ENCODE measurements around the gene IFNLR1.

The IFNLR1 gene

DNA sequence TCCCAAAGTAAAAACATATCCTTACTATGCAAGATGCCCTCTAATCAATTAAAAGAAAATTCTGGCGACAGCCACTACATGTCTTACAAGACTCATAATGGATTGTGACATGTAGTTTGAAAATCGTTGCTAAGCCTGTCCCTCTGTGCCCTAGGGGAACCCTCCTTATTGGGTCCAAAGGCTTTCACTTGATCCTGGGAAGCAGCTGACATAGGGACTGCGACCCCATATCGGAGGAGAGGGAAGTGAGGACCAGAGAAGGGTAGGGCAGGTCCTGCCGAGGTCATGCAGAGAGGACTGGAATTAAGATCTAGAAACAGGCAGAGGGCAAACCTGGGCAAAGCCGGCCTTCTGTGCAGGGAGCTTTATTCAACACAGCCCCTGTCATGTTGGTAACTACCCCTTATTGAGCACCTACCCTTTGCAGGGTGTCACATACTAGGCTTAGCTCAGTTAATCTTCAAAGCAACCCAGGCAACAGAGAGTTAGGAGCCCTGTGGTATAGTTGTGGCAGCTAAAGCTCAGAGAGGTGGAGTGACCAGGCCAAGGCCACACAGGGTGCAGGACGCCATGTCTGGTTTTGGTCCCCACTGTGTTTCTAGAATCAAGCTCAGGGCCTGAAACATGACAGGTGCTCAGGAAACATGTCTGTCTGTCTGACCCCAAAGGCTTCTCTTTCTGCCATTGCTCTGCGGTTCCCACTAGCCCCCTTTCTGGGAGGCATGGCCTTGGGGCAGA lies 18.4 kb upstream of the IFNLR1 start:
- no peak for DNase-seq

DNA sequence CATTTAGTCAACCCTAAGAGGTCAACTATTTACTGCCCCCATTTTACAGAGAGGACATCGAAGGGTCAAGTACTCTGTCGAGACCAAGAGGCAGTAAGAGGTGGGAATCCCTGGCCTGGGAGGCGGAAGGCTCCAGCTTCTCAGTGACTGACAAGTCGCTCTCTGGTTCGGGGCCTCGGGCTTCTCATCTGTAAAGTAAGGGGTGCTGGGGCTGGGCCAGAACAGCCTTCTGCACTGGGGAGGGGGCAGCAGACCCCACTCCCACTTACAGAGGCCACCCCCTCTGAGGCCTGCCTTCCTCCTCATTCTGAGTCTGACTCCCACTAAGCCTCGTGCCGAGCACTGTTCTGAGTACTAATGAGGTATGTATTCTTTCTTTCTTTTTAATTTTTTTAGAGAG lies 17.0 kb upstream of the IFNLR1 start:
- DNase-seq: no peak

DNA sequence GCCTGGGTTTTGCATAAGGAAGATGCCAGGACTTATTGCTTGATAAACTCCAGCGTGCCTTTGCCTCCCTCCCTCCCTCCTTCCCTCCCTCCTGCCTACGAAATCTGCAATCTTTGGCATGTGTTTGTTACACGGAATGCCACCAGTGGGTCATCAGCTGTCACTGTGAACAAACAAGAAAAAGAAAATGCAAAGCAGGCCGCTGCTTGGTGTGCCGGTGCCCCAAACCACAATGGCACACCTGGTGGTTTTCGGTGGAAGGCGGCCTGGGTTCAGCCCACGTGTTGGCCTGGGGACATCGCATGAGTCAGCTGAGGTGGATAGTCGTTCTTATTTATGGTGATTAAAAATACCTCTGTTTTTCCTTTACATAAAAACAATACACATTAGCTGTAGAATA lies 16.3 kb upstream of the IFNLR1 start:
- no peak for DNase-seq

DNA sequence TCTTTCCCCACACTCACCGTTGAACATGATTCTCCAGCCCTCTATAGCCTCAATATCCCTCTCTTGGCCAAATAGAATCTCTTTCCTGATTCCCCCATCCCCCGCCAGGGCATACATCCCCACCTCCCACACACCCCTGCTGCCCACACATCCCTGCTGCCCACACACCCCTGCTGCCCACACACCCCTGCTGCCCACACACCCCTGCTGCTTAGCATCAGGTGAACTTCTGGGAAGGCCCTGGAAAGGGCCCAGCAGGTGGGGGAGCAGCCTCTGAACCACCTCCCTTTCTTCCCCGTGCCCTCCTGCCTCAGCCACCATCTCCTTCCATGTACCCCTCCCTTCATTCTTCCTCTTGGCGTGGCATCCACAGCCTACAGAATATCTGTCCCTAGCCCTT lies 15.9 kb upstream of the IFNLR1 start:
- no peak for DNase-seq

DNA sequence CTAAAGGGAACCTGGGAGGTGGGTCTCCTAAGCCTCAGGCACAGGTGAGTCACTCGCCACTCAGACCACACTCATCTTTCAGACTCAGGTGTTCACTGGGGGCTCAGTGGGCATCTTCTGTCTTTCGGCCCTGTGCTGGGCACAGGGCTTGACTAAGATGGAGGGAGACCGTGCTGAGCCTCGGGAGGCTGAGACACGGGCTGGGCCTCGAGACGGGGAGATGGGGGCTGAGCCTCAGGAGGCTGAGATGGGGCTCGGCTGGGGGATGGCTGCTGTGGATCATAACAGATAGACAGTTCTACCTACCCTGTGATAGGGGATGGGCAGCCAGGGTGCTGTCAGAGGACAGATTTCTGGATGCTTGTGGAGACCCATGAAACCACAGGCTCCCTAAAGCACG lies 15.5 kb upstream of the IFNLR1 start:
- no peak for DNase-seq

DNA sequence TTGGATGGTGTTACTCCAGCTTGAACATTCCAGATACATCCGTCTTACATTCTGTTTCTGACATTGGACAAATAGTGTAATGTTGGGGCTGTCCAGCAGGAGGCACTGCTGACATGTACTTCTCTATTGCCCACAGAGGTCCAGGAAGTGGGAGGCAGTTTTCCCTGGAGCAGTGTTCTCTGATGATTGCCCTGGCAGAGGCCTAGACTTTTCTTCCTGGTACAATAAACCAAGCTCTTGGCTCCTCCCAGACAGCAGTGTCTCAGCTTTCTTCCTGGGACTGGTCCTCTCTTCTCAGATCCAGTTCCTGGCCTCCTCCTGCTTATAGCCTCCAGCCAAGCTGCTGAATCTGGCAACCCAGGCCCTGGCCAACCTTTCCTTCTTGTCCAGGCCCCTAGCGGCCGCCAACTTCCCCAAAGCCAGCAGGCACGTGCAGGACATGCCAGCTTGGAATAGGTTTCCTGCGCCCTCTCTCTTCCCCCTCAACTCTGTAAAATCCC lies 14.9 kb upstream of the IFNLR1 start:
- peak; percentile 81 for DNase-seq

DNA sequence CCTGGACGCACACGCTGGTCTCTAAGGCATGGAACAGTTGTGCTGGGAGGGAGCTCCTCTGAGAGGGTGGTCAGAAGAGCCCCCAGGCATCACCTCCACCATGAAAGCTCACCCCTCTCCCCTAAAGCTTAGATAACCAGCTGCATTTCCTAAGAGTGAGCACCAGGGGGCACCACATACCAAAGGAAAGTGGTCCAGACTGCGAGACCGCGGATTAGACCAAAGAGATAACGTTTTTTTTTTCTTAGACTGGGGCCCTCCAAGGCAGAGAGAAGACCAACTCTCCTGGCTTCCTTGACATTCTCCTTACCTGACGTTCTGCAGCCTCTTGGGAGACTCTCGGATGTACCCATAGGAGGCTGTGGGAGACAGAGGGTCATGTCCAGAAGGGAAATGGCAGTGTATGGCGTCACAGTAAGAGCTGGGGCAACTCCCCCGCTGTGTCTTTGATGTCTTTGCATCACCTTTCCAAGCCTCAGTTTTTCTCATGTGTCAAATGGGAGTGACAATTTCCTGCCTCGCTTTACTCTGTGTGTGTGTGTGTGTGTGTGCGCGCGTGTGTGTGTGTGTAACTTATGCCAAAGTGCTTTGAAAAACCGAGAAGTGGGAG lies 12.3 kb upstream of the IFNLR1 start:
- DNase-seq: peak; percentile 52

DNA sequence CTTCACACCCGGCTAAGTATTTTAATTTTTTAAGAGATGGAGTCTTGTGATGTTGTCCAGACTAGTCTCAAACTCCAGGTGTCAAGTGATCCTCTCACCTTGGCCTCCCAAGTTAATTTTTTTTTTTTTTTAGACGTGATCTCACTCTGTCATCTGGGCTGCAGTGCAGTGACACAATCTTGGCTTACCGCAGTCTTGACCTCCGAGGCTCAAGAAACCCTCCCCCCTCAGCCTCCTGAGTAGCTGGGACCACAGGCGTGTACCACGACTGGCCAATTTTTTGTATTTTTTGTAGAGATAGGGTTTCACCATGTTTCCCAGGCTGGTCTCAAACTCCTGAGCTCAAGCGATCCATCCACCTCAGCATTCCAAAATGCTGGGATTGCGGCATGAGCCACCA lies 11.7 kb upstream of the IFNLR1 start:
- no peak for DNase-seq

DNA sequence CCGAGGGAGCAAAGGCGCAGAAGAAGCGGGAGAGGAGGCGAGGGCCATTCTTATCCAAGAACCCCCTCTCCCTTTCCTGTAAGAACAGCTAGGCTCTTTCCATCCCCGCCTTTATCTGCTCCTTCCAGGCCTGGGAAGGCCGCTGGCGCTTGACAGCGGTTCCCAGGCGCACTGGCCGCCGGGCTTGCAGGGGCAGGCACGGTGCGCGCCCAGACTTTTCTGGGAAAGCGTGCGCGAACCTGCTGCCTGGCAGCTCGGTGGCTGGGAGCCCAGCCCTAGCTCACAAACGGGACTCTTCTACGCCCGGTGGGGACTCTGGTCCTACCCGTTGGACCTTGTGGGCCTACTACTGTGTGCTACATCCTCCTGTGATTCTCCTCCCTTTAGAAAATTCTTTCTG lies 8.8 kb upstream of the IFNLR1 start:
- DNase-seq: no peak

DNA sequence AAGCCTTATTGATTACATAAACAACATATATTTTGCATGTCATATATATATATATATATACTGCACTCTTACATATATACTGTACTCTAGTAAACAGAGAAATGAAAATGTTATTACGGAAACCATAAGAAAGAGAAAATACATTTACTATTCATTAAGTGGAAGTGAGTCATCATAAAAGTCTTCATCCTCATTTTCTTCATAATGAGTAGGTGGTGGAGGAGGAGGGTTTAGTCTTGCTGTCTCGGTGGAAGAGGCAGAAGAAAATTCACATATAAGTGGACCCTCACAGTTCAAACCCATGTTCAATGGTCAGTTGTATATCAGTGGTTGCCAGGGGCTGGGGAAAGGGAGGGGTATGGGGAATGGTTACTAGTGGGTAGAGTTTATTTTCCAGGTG lies 8.0 kb upstream of the IFNLR1 start:
- DNase-seq: no peak

DNA sequence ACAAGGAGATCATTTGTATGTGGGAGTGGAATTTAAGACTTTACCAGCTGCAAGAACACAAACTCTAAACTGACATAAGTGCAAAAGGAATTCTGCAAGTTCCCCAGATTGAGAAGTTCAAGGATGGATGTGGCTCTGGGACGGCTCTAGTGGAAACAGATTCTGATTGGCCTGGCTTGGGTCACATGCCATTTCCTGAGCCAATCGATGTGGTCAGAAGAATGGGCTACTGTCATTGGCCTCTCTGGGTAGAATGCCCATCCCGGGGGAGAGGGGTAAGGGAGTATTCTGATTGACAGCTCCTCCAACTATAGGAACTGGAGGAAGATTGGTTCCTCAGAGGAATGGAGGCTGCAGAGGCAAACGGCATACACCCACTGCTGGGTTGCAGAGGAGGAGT lies 6.0 kb upstream of the IFNLR1 start:
- no peak for DNase-seq

DNA sequence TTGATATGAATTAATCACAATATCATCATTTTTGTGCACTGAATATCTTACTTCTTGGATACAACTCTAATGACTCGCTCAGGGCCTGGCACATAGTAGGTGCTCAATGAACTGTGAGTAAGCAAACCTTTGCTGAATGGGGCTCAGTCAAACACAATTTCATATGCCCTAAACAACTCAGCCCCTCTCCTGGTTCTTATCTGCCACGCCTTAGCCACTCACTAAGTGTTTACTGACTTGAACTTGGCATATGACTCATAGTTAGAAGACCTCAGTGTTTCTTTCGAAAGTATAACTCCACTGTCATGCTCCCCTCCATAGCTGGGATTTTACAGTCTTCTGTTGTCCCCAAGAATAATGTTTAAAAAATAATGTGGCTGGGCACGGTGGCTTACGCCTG lies 4.8 kb upstream of the IFNLR1 start:
- DNase-seq: no peak

DNA sequence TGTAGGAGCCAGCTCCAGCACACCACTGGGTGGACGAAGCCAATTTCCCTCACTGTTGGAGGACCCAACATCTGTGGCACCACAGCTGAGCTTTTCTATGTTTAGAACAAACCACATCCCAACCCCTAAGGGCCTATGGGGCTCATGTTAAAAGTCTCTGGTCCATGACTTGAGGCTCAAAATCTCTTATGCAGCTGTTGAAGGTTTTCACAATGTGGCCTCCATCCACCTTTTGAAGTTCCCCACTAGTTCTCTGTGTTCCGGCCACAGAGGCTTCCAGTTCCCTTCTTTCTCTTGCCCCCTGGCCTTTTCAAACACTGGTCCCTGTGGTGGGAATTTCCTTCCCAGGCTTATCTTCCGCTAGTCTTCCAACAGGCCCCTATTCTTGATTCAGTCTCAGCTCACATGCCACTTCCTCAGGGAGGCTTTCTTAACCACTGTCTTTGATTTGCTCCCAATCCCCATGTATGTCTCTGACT lies 3.9 kb upstream of the IFNLR1 start:
- DNase-seq: no peak

DNA sequence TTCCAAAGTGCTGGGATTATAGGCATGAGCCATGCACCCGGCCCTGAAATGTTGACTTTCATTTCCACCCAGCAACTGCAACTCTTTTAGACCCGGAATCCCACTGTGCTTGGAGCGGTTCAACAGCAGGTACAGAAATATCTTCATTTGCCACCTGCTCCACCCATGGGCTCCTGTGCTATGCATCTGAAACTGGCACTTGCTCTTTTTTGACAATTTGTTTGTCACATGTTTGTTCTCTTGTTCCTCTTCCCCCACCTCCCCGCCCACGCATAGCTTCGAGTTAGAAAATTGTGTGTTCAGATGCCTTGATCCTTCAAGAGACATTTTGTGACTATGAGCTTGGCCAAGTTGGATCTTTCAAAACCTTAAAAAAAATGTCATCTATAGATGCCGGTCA lies 2.4 kb upstream of the IFNLR1 start:
- DNase-seq: no peak

DNA sequence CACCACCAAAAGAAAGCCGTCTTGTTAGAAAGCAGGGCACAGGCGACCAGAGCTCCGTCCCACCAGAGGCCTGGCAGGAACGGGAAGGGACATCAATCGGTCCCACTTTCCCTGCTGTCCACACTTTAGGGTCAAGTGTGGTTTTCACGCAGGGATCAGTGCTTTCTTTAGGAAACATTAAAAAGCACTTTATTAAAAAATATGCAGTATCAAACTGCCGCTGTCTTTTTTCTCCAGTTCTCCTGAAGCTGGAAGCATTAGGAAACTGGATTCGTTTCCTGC lies 437 bp downstream of the IFNLR1 start:
- no peak for DNase-seq

DNA sequence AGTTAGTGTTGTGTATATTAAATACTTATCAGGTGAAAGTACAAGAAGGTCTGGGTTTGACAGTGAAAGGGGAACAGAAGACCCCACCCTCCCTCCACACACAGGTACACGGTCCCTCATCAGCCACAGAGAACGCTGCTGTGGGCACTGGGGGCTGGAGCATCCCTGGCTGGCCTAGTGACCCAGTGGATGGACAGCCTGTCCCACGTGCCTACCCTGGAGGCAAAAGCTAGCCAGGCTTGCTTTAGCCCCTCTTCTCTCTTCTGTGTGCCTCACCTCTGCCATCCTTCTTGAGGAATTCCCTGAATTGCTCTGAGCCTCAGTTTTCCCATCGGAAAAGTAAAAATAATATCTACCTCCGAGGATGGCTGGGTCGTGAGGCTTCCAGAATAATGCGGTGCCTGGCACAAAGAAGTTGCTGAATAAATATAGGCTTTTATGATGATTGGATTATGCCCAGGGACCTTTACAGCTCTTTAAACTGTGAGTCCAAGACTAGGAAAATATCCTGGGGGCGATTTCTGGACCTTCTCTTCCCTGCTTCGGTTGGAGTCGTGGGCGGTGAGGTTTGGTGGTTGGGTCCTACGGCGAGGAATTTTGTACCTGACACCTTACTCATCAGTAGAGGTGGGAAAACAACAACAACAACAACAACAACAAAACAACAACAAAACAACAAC lies 918 bp downstream of the IFNLR1 start:
- no peak for DNase-seq

DNA sequence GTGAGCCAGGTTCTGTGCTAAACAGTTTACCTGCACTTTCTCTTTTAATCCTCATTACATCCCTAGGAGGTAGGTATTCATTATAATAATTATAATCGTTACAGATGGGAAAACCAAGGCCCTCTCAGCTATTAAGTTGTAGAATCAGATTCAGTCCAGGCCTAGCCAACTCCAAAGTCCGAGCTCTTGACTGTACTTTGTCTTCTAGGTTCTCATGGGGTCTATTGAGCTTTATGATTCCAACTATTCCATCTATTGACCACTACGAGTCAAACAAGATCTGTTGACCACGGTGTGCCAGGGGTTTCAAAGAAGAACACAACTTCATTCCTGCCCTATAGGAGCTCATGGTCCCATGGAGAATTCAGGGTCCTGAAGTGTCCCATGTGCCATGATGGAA lies 2.0 kb downstream of the IFNLR1 start:
- DNase-seq: no peak

DNA sequence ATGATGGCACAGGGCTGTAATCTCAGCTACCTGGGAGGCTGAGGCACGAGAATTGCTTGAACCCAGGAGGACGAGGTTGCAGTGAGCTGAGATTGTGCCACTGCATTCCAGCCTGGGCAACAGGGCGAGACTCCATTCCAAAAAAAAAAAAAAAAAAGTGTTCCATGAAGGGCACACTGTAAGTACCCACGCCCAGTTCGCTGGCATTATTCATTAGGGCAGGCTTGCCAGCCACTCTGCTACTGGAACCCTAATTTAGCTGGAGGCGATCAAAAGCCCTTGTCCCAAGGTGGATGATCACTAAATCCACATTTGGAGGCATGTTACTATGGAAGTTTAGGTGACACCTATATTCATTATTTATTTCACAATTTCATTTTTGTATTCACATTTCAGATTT lies 5.0 kb downstream of the IFNLR1 start:
- DNase-seq: no peak

DNA sequence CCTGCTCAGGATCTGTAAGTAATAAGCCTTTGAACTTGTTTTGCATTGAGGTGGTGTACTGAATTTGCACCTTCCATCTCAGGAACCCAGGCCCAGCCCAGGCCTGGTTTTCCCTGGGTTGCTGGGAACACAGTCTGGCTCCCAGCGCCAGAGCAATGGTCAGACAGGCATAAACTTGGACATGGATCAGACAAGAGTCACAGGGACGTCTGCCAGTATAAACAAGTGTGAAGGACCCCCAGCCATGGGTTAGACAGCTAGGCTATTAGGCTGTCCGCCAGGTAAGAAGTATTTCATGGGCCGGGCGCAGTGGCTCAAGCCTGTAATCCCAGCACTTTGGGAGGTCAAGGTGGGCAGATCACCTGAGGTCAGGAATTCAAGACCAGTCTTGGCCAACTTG lies 5.5 kb downstream of the IFNLR1 start:
- DNase-seq: no peak

DNA sequence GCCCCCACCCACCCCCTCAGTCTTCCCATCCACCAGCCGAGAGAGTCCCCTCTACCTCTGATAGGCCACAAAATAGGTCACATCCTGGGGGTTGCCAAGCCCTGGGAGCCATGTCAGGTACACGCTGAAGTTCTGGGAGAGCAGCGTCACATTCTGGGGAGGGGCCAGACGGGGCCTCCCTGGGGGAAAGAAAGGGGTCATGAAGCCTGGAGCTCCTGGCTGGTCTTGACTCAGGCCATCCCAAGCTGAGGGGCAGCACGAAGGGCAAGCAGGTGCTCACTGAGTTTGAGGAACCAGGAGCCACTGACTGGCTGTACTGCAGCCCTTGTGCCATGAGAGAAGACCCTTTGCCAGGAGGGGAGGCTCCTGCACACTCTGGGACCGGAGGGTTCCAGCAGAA lies 6.4 kb downstream of the IFNLR1 start:
- DNase-seq: no peak

DNA sequence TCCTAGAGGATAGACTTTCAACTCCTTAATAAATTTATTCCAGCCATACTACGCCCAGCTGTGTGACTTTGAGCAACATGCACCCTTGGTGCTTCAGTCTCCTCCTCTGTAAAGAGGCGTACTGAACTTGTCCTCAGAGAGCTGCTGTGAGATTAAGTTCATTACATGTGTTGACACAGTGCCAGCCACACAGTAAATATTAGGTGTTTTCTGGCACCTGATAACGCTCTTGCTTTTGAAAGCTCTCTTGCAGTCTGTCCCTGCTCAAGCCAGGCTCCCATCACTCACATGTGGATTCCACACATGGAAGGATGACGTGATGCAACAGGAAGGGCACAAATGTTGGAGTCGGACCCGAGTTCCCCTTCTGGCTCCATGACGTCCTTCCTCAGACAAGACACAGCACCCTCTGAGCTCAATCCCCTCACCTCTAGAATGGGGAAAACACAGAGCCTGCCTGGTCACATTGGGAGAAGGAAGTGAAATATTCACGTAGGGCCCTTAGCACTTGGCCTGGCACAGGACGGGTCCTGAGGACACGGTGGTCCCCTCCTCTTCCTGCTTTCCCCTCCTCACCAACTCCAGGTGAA lies 7.7 kb downstream of the IFNLR1 start:
- no peak for DNase-seq

DNA sequence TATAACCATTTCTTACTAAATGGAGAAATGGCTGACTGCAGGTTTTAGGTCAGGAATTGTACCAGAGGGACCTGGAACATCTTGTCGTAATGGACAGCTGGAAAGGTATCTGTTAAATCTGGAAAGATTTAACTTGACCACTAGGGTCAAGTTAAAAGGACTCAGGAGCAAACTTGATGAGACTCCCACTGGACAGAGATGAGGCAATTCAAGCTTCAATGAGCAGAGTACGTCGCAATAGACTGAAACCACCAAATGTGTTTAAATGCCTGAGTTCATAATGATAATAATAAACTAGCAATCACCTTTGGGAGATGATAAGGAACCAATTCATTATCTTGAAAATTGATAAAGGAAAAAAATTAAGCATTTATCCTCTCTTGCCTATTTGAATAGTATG lies 8.7 kb downstream of the IFNLR1 start:
- no peak for DNase-seq

DNA sequence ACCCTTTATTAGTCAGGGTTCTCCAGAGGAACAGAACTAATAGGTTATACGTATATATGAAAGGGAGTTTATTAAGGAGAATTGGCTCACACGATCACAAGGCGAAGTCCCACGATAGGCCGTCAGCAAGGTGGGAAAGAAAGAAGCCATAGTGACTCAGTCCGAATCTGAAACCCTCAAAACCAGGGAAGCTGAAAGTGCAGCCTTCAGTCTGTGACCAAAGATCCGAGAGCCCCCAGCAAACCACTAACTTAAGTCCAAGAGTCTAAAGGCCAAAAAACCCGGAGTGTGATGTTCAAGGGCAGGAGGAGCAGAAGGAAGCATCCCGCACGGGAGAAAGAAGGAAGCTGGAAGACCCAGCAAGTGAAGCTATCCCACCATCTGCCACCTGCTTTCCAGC lies 9.9 kb downstream of the IFNLR1 start:
- no peak for DNase-seq

All from fibroblast of skin of abdomen (primary cell).